Colonic mucosa (tissue), 4 donors: ENCODE measurements around the gene XAB2. TPM values are rescaled to one million over a fixed set of nuclear protein-coding genes. Genes with fewer than 3 reads are reported as not detected.

ENCODE experiments used
- DNase-seq: peaks from one replicate; pipeline ENCODE4 v3.0.0-alpha.2; 2020
- H3K27ac ChIP-seq: fragments of 200-600 bp; one replicate; pipeline ENCODE4 v1.8.0; 2021
- H3K27me3 ChIP-seq: fragments of 200-600 bp; one replicate; pipeline ENCODE4 v1.8.0; 2021
- H3K36me3 ChIP-seq: fragments of 200-600 bp; one replicate; pipeline ENCODE4 v1.8.0; 2021
- H3K4me1 ChIP-seq: fragments of 200-600 bp; one replicate; pipeline ENCODE4 v1.8.0; 2021; ENCODE audit warnings: mild to moderate bottlenecking
- H3K4me3 ChIP-seq: fragments of 200-600 bp; one replicate; pipeline ENCODE4 v1.8.0; 2021
- H3K9ac ChIP-seq, 2 donors: one replicate each; pipeline ENCODE4 v1.7.0; 2013; ENCODE audit warnings: control low read depth in 2 of 2, low read depth in 2 of 2, low read length in 2 of 2
- H3K9me3 ChIP-seq: fragments of 200-600 bp; one replicate; pipeline ENCODE4 v1.8.0; 2021
- intact Hi-C: fragments of 100-400 bp; cut with DNase I; formaldehyde crosslinking; loops from one replicate; pipeline ENCODE4 v1.14.1; 2022
- total RNA-seq, 2 donors: library from RNA; stranded (reverse); fragmentation: NEBNext Ultra II Directional in 1 of 2; extraction: Animal tissue kit (Norgen Biotek cat#: 25700) in 1 of 2; gene quantifications; one replicate each; pipeline ENCODE4 v1.2.1, GENCODE V29; 2021
- TF ChIP-seq, protein P1 (sequence below): fragments of 200-600 bp; IDR thresholded peaks from one replicate; pipeline ENCODE4 v1.8.0; 2022; ENCODE audit warnings: antibody characterized with exemption, mild to moderate bottlenecking
- donor health status: healthy.
- donor health status: DM: no; HTN: no; CAD: no.
- donor health status: DM: no; HTN: no; CAD: no.

Gene XAB2
- total RNA-seq, 2 donors from 2014 or later: 28.3 to 48.1 TPM

DNA sequence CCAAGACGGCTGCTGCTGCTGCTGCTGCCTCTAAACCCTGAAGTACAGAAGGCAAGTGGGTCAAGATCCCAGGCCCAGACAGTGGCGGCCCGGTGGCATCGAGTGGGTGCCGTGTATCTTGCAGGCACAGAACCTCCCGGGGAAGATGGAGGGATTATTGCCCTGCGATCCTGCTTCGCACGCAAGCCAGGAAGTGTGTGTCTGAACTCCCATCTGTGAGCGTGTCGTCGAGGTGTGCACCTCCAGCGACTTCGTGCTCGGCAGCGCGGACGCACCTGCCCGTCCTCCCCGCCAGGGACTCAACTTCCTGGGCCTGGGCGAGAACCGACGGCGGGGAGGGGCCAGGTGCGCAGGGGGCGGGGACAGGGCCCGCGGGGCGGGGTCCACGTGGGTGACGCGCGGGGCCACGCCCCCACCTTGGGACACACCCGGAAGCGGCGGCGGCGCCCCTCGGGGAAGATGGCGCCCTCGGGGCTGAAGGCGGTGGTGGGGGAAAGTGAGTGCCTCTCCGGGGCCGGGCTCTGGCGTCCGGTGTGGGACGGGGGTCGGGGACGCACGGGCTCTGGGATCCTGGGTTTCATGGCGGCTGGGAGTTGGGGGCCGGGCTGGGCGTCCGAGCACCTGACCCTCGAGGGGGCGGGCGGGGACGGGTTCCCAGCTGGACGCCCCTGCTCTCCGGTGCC, 7.5 kb upstream of the XAB2 start, which contains the start of gene STXBP2:
TSS of gene STXBP2 (plus strand) at position 420 of the 683 bp plus-strand sequence. CDS start at position 460, 40 bp downstream.
- H3K27ac ChIP-seq: peak within 1 kb of the TSS; percentile 83
- H3K4me1 ChIP-seq: no peaks in the 10 kb centered on the region
- H3K9me3 ChIP-seq: no peaks in the 10 kb centered on the region
- H3K4me3 ChIP-seq: peak within 1 kb of the TSS; percentile 90
- H3K36me3 ChIP-seq: no peaks in the 10 kb centered on the region
- peak within 1 kb of the TSS; percentile 87 for H3K9ac ChIP-seq
- TF ChIP-seq, protein P1, sequence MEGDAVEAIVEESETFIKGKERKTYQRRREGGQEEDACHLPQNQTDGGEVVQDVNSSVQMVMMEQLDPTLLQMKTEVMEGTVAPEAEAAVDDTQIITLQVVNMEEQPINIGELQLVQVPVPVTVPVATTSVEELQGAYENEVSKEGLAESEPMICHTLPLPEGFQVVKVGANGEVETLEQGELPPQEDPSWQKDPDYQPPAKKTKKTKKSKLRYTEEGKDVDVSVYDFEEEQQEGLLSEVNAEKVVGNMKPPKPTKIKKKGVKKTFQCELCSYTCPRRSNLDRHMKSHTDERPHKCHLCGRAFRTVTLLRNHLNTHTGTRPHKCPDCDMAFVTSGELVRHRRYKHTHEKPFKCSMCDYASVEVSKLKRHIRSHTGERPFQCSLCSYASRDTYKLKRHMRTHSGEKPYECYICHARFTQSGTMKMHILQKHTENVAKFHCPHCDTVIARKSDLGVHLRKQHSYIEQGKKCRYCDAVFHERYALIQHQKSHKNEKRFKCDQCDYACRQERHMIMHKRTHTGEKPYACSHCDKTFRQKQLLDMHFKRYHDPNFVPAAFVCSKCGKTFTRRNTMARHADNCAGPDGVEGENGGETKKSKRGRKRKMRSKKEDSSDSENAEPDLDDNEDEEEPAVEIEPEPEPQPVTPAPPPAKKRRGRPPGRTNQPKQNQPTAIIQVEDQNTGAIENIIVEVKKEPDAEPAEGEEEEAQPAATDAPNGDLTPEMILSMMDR: peak; percentile 26
- intact Hi-C loops: no loop called here
- peak; percentile 91 for DNase-seq
- no peaks in the 10 kb centered on the region for H3K27me3 ChIP-seq

DNA sequence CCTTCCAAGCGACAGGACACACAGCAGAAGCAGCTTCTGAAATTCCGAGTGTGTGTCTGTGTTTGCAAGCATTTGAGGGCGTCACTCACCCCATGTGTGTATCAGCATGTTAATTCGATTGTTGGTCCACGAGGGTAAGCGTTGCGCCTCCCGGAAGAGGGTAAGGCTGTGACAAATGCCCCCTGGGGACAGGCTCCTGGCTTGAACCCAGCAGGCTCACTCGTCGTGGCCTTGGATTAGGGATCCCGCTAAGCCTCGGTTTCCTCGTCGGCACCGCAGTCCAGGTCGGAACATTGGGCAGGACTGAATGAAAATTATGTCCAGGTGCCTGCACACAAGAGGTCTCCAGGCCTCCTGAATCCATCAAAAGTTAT, 7.0 kb upstream of the XAB2 start:
- DNase-seq: no peak
- H3K9ac ChIP-seq: no peak overlapping the region
- H3K27me3 ChIP-seq: no peaks in the 10 kb centered on the region
- no peaks in the 10 kb centered on the region for H3K4me1 ChIP-seq
- intact Hi-C loops: no loop called here
- peak overlapping the region; percentile 90 for H3K4me3 ChIP-seq
- no peak overlapping the region for H3K27ac ChIP-seq
- no peaks in the 10 kb centered on the region for H3K9me3 ChIP-seq
- no peaks in the 10 kb centered on the region for H3K36me3 ChIP-seq
- TF ChIP-seq, protein P1: no peak

DNA sequence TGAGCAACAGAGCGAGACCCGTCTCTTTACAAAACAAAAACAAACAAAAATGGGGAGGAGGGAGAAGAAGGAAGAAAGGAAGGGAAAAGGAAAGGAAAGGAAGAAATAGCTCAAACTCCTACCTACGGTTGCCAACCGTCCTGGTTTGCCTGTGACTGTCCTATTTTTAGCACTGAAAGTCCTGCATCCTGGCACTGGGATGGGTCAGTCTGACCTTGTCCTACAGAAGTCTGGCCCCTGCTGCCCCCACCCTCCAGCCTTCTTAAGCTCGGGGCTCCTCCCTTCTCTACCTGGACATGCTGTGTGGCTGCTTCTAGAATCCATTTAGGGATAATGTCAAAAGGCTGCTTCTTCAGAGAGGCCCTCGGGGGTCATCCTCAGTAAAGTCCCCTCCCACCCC, 6.3 kb upstream of the XAB2 start:
- no peak for DNase-seq
- H3K9me3 ChIP-seq: no peaks in the 10 kb centered on the region
- H3K36me3 ChIP-seq: no peaks in the 10 kb centered on the region
- peaks cover 3% of the 10 kb centered on the region for H3K4me1 ChIP-seq
- H3K9ac ChIP-seq: no peak overlapping the region
- H3K4me3 ChIP-seq: no peak overlapping the region
- intact Hi-C loops: no loop called here
- no peak overlapping the region for H3K27ac ChIP-seq
- TF ChIP-seq, protein P1: no peak
- H3K27me3 ChIP-seq: no peaks in the 10 kb centered on the region

DNA sequence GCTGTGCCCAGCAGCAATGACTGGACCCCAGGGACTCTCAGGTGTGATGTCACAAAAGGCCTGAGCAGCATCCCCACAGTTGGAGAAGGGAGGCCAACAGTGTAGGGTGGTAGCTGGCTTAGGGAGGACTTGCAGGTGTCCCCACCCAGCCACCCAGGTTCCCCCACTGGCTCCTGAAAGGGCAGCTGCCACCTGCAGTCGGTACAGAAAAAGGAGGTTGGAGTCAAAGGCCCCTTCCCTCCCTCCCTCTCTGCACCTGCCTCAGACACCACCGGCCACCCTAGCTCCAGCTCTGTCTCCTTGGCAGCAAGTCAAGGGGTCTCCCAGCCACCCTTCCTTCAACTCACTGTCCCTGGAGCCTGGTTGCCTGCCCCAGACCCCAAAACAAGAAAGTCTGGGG, 4.4 kb upstream of the XAB2 start, which contains the start of gene PCP2:
TSS of gene PCP2 (minus strand) at position 22 of the 400 bp plus-strand sequence. CDS start 262 bp downstream, outside the sequence.
- Histone ChIP-seq H3K27ac (no peak within 1 kb of the TSS), H3K9ac (no peak within 1 kb of the TSS), H3K9me3 (no peaks in the 10 kb centered on the region), H3K4me1 (peaks cover 10% of the 10 kb centered on the region), H3K27me3 (no peaks in the 10 kb centered on the region), H3K36me3 (no peaks in the 10 kb centered on the region), H3K4me3 (no peak within 1 kb of the TSS)
- TF ChIP-seq, protein P1: no peak
- intact Hi-C loops: no loop called here
- no peak for DNase-seq

DNA sequence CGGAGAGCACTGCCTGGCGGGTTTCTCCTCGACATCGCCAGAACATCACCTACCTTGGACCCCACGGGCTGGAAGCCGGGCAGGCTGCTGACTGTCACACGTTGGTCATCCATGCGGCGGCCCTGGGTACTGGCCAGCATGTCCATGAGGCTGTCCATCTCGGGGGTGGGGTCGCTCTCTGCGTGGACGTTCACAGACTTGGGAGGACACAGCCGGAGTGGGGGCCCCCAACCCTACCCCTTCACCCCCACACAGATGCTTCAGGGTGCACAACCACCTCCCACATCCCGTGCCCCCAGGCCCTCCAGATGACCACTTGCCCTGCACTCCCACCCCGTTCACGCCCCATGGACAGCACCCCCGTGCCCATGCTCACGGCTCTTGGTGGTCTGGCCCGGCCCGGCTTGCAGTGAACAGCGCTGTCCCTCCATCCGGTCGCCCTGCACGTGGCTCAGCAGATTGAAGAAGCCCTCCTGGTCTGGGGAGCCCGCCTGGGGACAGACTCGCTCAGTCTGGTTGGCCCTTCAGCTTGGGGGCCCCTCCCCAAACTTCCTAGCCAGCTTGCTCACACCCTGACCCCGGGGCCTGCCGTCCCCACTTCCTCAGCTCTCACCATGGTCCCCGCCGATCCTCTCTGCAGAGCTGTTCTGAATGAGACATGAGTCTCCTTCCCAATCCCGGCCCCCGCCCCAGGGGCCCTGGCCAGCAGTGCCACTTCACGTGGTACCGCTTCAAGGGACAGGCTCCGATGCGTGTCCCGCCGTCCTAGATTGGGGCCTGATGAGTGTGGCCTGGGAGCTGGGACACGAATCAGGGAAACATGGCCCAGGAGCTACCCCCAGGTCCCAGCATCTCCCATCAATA, 3.2 kb upstream of the XAB2 start:
- H3K27me3 ChIP-seq: no peaks in the 10 kb centered on the region
- TF ChIP-seq, protein P1: no peak
- H3K9me3 ChIP-seq: no peaks in the 10 kb centered on the region
- no peak overlapping the region for H3K4me3 ChIP-seq
- peaks cover 16% of the 10 kb centered on the region for H3K4me1 ChIP-seq
- no peak for DNase-seq
- no peaks in the 10 kb centered on the region for H3K36me3 ChIP-seq
- no peak overlapping the region for H3K27ac ChIP-seq
- no peak overlapping the region for H3K9ac ChIP-seq
- intact Hi-C loops: no loop called here
